HG02798 (cell line): ENCODE results near the gene NRXN3.
"Not testable (repeated sequence)": the region's sequence is repeated elsewhere in the genome, so short reads cannot be mapped to it uniquely, and the experiment has no call there.

Experiments used
- ATAC-seq: cut with Tn5 transposase; IDR thresholded peaks from one replicate; pipeline ENCODE4 v1.9.1; 2021; ENCODE audit warnings: mild to moderate bottlenecking; ENCODE audit not compliant: unreplicated experiment, poor library complexity

Gene NRXN3

GRCh38 chr14:79018836-79019235, 848.7 kb downstream of the NRXN3 start:
- ATAC-seq: no peak

- not testable (repeated sequence) for ATAC-seq
Observed at GRCh38 chr14:79019898-79020297, 849.7 kb downstream of the NRXN3 start.

GRCh38 chr14:79021766-79022165, 851.6 kb downstream of the NRXN3 start:
- ATAC-seq: no peak

GRCh38 chr14:79027138-79027537, 857.0 kb downstream of the NRXN3 start:
- no peak for ATAC-seq

GRCh38 chr14:79028281-79028680, 858.1 kb downstream of the NRXN3 start:
- no peak for ATAC-seq

- ATAC-seq: no peak
Observed at GRCh38 chr14:79036441-79036840, 866.3 kb downstream of the NRXN3 start.

- ATAC-seq: no peak
Observed at GRCh38 chr14:79037106-79037505, 866.9 kb downstream of the NRXN3 start.

- ATAC-seq: no peak
Observed at GRCh38 chr14:79037593-79037992, 867.4 kb downstream of the NRXN3 start.

- ATAC-seq: no peak
Observed at GRCh38 chr14:79040790-79041189, 870.6 kb downstream of the NRXN3 start.

GRCh38 chr14:79043194-79043889, 873.2 kb downstream of the NRXN3 start:
- ATAC-seq: no peak

- ATAC-seq: no peak
Observed at GRCh38 chr14:79044894-79045624, 874.9 kb downstream of the NRXN3 start.

- ATAC-seq: no peak
Observed at GRCh38 chr14:79050787-79051727, 880.9 kb downstream of the NRXN3 start.

- ATAC-seq: no peak
Observed at GRCh38 chr14:79051742-79052141, 881.6 kb downstream of the NRXN3 start.

- no peak for ATAC-seq
Observed at GRCh38 chr14:79056879-79057278, 886.7 kb downstream of the NRXN3 start.

- no peak for ATAC-seq
Observed at GRCh38 chr14:79057333-79057732, 887.2 kb downstream of the NRXN3 start.

GRCh38 chr14:79062226-79062625, 892.1 kb downstream of the NRXN3 start:
- no peak for ATAC-seq

GRCh38 chr14:79064214-79064613, 894.0 kb downstream of the NRXN3 start:
- no peak for ATAC-seq

GRCh38 chr14:79074510-79074909, 904.3 kb downstream of the NRXN3 start:
- ATAC-seq: no peak

- ATAC-seq: no peak
Observed at GRCh38 chr14:79076428-79076827, 906.3 kb downstream of the NRXN3 start.

GRCh38 chr14:79077096-79077495, 906.9 kb downstream of the NRXN3 start:
- no peak for ATAC-seq

- ATAC-seq: no peak
Observed at GRCh38 chr14:79080040-79080439, 909.9 kb downstream of the NRXN3 start.
